AG04450 (cell line): ENCODE results near the gene SAE1. TPM values are rescaled to one million over a fixed set of nuclear protein-coding genes. Genes with fewer than 3 reads are reported as not detected.

ENCODE experiments used
- CTCF ChIA-PET: fragments of 300-600, 350-600 bp; formaldehyde crosslinking; extraction: SDS; loops from one replicate; lab custom pipeline; 2022; ENCODE audit warnings: antibody characterized with exemption, inconsistent platforms; lab: Charles Lee
- POLR2A ChIA-PET: fragments of 350-600 bp; formaldehyde crosslinking; extraction: SDS; loops from one replicate; lab custom pipeline; 2021; ENCODE audit warnings: antibody characterized with exemption, inconsistent platforms; lab: Yijun Ruan, JAX
- DNase-seq: peaks from one replicate; pipeline ENCODE4 v3.0.0-alpha.2; 2011; ENCODE audit warnings: low read depth, low spot score
- H3K27ac ChIP-seq: one replicate; pipeline ENCODE4 v1.5.1; 2012; ENCODE audit warnings: low read depth, low read length, control low read depth
- H3K27me3 ChIP-seq: one replicate; pipeline ENCODE4 v1.6.0; 2012; ENCODE audit warnings: low read length; ENCODE audit not compliant: control insufficient read depth, insufficient read depth
- H3K4me3 ChIP-seq: 2 replicates; pipeline ENCODE4 v1.5.1; 2011; ENCODE audit warnings: mild to moderate bottlenecking, low read depth, low read length, control low read depth
- H3K9me3 ChIP-seq: 2 replicates; pipeline ENCODE4 v1.5.1; 2012; ENCODE audit warnings: low read length; ENCODE audit not compliant: control insufficient read depth, insufficient read depth
- CTCF ChIP-seq: IDR thresholded peaks from 2 replicates; pipeline ENCODE4 v1.5.1; 2011; ENCODE audit warnings: low read depth, low read length, control low read depth, inconsistent platforms
- polyA plus RNA-seq: library from polyadenylated mRNA; depleted of rRNA; stranded (reverse); fragments of >200 nt; gene quantifications from 2 replicates; pipeline ENCODE4 v1.2.3, GENCODE V29; 2011

SAE1 gene
- polyA plus RNA-seq, 1 experiment, result 165 TPM

GRCh38 chr19:47210689-47211316 lies 80.2 kb downstream of the SAE1 start:
- peak overlapping the region; percentile 95 for H3K27ac ChIP-seq
- DNase-seq, result peak; percentile 59
- CTCF ChIA-PET, result interaction anchor here (0.8 to 10.5 kb wide), 30 partner anchors 9 to 180 kb away, joined by 3 to 295 read pairs (median 5); partner anchors contain the start of gene CCDC9
- H3K4me3 ChIP-seq, result no peak overlapping the region
- POLR2A ChIA-PET, result interaction anchor here (0.7 to 4.4 kb wide), 7 partner anchors 13 to 54 kb away, joined by 3 to 78 read pairs (median 4); partner anchors contain the start of gene CCDC9
- H3K27me3 ChIP-seq, result no peaks in the 10 kb centered on the region
- H3K9me3 ChIP-seq, result no peaks in the 10 kb centered on the region
- TF ChIP-seq CTCF, result peak; percentile 84

GRCh38 chr19:47215581-47215980 lies 84.9 kb downstream of the SAE1 start:
- no peak for DNase-seq
- Histone ChIP-seq H3K27me3 (no peaks in the 10 kb centered on the region), H3K9me3 (no peaks in the 10 kb centered on the region), H3K27ac (no peak overlapping the region), H3K4me3 (no peak overlapping the region)
- ChIA-PET CTCF (interaction anchor here (0.9 to 10.5 kb wide), 2 partner anchors 10 to 31 kb away, joined by 3 to 295 read pairs; no protein-coding TSS in a partner anchor), POLR2A (interaction anchor here (2.1 to 2.5 kb wide), 2 partner anchors 10 kb away, joined by 8 to 16 read pairs; no protein-coding TSS in a partner anchor)
- TF ChIP-seq CTCF, result no peak

- H3K27me3 ChIP-seq, result no peaks in the 10 kb centered on the region
- H3K4me3 ChIP-seq, result no peak overlapping the region
- no peak overlapping the region for H3K27ac ChIP-seq
- POLR2A ChIA-PET, result no interaction called here
- CTCF ChIA-PET, result interaction anchor here (1.6 kb wide), 1 partner anchor 11 kb away, joined by 13 read pairs; no protein-coding TSS in a partner anchor
- no peaks in the 10 kb centered on the region; the same call in 1 of the 2 replicates for H3K9me3 ChIP-seq
- DNase-seq, result no peak
- TF ChIP-seq CTCF, result no peak
Measured at GRCh38 chr19:47221080-47221841, 90.6 kb downstream of the SAE1 start.

- TF ChIP-seq CTCF, result no peak
- no peaks in the 10 kb centered on the region for H3K27me3 ChIP-seq
- no peak overlapping the region for H3K4me3 ChIP-seq
- ChIA-PET CTCF (interaction anchor here (1.6 kb wide), 1 partner anchor 11 kb away, joined by 13 read pairs; no protein-coding TSS in a partner anchor), POLR2A (no interaction called here)
- H3K9me3 ChIP-seq, result no peaks in the 10 kb centered on the region; the same call in 1 of the 2 replicates
- DNase-seq, result no peak
- H3K27ac ChIP-seq, result peak overlapping the region; percentile 31
Measured at GRCh38 chr19:47221890-47222289, 91.3 kb downstream of the SAE1 start.
